Measurements from ENCODE around the gene CTCF. TPM values are rescaled to one million over a fixed set of nuclear protein-coding genes. Genes with fewer than 3 reads are reported as not detected.

CTCF gene
- total RNA-seq, 1 donor: 43.2 TPM

DNA sequence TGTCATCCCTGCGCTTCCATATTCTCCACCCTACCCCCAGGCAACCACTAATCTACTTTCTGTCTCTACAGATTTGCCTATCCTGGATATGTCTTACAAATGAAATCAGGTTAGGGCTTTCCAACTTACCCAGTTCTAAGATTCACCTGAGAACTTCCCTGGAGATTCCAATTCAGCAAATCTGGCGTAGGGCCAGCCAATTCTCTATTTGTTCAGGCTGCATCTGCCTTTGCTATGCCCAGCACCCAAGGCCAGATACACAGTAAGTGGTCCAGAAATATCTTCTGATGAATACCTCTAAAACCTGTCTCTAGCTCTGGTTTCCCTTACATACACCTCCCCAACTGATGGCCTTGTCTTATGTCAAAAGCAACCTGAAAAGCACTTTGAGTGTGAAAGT is 10.4 kb upstream of the CTCF start:
- H3K4me3 ChIP-seq (ENCODE audit: low read length): no peak overlapping the region
- no peaks in the 10 kb centered on the region for H3K9me3 ChIP-seq (ENCODE audit: low read depth, low read length)
- no peaks in the 10 kb centered on the region for H3K27me3 ChIP-seq (ENCODE audit: insufficient read depth, low read length)
- H3K4me1 ChIP-seq (ENCODE audit: insufficient read depth, low read length): peaks cover 85% of the 10 kb centered on the region

DNA sequence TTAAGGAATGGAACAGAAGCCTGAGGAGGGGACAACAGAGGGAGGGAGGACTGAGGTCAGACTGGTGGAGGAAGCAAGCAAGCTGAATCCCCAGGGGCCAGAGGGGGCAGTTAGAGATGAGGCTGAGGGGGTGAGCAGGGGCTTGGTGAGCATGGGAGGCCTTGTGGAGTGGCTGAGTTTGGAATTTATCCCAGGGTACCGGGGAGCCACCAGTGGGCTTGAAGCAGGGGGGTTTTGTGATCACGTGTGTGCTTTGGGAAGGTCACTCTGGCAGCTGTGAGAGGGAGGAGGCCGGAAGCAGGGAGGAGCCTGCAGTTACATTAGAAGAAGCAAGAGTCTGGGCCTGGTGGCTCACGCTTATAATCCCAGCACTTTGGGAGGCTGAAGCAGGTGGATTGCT is 9.8 kb upstream of the CTCF start:
- H3K4me3 ChIP-seq (ENCODE audit: low read length): no peak overlapping the region
- peaks cover 82% of the 10 kb centered on the region for H3K4me1 ChIP-seq (ENCODE audit: insufficient read depth, low read length)
- no peaks in the 10 kb centered on the region for H3K27me3 ChIP-seq (ENCODE audit: insufficient read depth, low read length)
- no peaks in the 10 kb centered on the region for H3K9me3 ChIP-seq (ENCODE audit: low read depth, low read length)

DNA sequence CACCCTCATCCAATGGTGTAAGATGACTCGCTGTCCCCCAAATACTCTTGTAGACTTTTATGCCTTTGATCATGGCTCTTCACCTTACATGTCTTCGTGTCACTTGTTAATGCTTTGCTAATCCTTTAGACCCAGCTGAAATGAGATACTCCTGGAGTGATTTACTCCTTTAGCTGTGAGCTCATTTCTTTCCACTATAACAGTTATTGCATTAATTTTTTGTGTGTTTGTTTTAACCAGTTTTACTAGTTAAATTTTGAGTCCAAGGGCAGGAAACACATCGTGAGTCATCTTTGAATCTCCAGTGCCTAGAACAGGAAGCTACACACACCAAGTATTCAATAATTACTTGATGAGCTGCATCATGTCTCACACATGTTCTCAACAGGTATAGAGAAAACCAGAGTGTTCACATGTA is 6.5 kb upstream of the CTCF start:
- Histone ChIP-seq H3K9me3 (ENCODE audit: low read depth, low read length) (no peaks in the 10 kb centered on the region), H3K4me3 (ENCODE audit: low read length) (no peak overlapping the region), H3K4me1 (ENCODE audit: insufficient read depth, low read length) (peaks cover 57% of the 10 kb centered on the region), H3K27me3 (ENCODE audit: insufficient read depth, low read length) (no peaks in the 10 kb centered on the region)

DNA sequence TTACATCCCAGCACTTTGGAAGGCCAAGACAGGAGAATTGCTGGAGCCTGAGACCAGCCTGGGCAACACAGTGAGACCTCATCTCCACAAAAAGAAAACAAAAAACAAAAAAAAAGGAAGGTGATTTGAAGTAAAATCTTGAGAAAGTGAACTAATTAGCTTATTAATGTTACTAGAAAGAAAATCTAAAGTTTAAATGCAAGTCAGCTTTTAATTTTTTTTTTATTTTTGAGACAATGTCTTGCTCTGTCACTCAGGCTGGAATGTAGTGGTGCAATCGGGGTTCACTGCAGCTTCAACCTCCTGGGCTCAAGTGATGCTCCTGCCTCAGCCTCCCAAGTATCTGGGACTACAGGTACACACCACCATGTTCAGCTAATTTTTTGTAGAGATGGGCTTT is 3.5 kb upstream of the CTCF start:
- H3K9me3 ChIP-seq (ENCODE audit: low read depth, low read length): no peaks in the 10 kb centered on the region
- no peaks in the 10 kb centered on the region for H3K27me3 ChIP-seq (ENCODE audit: insufficient read depth, low read length)
- no peak overlapping the region for H3K4me3 ChIP-seq (ENCODE audit: low read length)
- H3K4me1 ChIP-seq (ENCODE audit: insufficient read depth, low read length): peaks cover 46% of the 10 kb centered on the region

DNA sequence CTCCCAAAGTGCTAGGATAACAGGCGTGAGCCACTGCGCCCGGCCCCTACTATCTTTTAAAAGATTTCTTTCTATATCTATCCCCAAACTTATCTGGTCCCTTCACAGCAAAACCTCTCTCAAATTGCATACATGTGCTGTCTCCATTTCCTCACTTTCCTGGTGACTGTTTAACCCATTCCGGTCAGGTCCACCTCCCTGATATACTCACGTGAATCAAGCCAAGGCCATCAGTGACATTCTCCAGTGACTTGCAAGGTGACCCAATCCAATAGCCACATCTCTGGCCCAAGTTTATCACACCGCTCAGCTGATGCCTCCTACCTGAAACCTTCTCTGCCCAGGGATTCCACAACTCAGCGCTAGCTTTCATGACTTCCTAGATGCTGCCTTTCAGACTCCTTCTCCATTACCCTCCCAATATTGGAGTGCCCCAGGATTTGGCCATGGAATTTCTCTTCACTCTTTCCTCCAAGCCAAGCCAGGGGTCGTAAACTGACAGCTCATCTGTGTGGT is 1.4 kb upstream of the CTCF start:
- H3K9me3 ChIP-seq (ENCODE audit: low read depth, low read length): no peaks in the 10 kb centered on the region
- H3K27me3 ChIP-seq (ENCODE audit: insufficient read depth, low read length): no peaks in the 10 kb centered on the region
- H3K4me1 ChIP-seq (ENCODE audit: insufficient read depth, low read length): peaks cover 45% of the 10 kb centered on the region
- no peak overlapping the region for H3K4me3 ChIP-seq (ENCODE audit: low read length)

DNA sequence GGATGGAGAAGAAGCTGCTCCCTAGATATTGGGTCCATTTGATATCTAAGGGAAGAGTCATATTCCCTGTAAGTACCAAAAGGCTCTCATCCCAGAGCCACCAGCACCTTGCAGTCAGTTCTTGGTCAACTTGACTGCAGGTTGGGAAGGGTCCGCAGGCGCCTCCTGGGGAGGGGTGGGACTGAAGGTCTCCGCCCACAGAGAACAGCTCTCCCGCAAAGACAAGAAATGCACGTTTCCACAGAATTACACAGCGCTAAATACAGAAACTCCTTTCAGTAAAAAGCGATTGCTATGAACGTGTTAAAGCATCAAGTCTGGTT is 864 bp upstream of the CTCF start:
- Histone ChIP-seq H3K4me1 (ENCODE audit: insufficient read depth, low read length) (peaks cover 45% of the 10 kb centered on the region), H3K4me3 (ENCODE audit: low read length) (peak overlapping the region; percentile 54), H3K9me3 (ENCODE audit: low read depth, low read length) (no peaks in the 10 kb centered on the region)

DNA sequence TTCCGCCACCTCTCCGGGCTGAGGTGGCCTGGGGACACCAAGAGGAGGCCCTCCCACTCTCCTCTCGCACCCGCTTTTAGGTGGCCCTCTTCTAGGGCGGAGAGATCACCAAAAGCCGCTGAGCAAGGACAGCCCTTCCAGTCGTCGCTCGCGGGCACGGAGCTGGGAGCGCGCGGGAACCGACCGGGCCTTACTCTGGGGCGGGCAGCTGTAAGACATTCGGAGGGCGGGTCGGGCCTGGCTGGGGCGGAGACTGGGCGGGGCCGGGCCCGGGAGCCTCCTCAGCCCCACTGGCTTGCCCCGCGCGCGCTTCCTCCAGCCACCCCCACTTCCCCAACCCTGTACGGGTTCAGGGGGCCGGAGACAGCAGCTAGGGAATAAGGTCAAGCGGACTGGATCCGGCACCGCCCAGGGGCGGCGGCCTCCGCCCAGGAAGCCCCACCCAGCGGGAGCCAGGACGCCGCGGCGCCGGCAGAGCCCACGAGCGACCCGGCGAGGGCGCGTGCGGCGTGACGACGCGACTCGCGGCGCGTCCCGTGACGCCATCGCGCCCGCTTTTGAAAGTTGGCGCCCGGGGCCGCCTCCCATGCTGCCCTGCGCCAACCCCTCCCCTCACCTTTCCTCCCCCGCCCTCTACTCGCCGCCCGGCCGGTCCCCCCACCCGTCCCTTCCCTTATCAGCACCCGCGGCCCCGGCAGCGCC is 351 bp upstream of the CTCF start:
- Histone ChIP-seq H3K27me3 (ENCODE audit: insufficient read depth, low read length) (no peaks in the 10 kb centered on the region), H3K4me3 (ENCODE audit: low read length) (peak overlapping the region; percentile 69), H3K9me3 (ENCODE audit: low read depth, low read length) (no peaks in the 10 kb centered on the region), H3K4me1 (ENCODE audit: insufficient read depth, low read length) (peaks cover 45% of the 10 kb centered on the region)

More for the DNA sequence above, 864 bp upstream of the CTCF start:
- H3K27me3 ChIP-seq (ENCODE audit: insufficient read depth, low read length): no peaks in the 10 kb centered on the region

DNA sequence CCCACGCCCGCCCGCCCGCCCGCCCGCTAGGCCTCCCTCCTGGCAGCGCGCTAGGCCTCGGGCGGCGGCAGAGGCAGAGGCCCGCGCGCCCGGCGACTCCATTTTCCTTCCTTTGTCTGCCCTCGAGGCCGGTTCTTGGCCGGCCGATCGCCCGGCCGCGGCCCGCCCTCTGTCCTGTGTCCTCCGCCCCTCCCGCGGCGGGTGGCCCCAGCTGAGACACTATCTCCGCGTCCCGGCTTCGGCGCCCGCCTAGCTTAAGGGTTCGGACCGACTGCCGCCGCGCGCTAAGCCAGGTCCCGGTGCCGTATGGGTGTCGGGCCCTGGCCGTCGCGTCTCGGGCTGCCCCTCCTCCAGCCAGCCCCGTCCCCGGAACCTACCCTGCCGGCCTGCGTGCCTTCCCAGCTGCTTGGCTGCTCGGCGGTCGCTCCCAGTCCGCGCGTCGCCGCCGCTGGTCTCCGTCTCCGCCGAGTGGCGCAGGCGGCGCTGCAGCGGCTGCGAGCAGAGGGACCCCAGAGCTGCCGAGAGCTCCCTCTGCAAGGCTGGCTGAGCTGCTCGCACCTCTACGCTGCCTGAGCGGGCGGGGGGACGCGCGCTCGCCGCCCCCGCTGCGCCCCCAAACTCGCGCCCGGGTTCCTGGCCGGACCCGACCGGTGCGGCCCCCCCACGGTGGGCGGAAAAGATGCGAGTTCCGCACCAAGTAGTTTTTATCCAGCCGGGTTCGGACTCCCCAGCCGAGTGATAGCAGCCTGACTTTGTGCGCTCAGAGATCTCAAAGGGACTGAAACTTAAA is 787 bp downstream of the CTCF start:
- Histone ChIP-seq H3K9me3 (ENCODE audit: low read depth, low read length) (no peaks in the 10 kb centered on the region), H3K27me3 (ENCODE audit: insufficient read depth, low read length) (no peaks in the 10 kb centered on the region), H3K4me1 (ENCODE audit: insufficient read depth, low read length) (peaks cover 50% of the 10 kb centered on the region), H3K4me3 (ENCODE audit: low read length) (peak overlapping the region; percentile 69)

DNA sequence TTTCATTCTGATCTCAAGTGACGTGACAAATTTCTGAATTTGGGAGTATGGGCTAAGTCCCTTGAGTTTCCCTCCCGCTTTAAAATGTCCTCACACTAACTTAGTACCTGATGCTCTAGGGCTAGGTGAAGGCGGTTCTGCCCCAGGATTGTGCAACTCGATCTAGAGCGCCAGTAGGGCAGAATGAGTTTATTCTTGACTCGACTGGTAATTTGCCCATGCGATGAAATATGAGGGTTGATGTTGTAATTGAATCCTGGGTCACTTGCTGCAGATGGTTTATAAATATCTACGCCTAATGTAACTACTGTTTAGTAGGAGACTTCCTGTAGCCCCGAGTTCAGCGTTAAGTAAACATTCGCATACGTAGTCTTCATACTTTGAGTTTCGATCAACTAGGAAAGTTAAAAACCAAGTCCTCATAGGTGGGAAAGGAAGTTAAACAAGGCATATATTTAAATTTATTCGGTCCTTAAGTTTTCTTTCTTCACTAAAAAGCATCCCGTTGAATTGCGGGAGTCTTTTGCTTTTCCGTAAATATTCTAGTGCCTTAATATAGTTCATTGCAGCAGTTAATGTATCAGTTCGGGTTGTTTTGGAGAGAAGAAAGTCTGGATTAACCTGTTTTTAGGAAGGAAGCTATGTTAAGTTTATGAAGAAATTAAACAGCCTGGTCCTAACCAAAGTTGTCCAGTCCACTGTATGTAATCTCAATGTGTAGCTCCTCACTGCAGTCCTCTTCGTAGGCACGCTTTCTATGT is 1.6 kb downstream of the CTCF start:
- peaks cover 55% of the 10 kb centered on the region for H3K4me1 ChIP-seq (ENCODE audit: insufficient read depth, low read length)
- H3K4me3 ChIP-seq (ENCODE audit: low read length): peak overlapping the region; percentile 69
- no peaks in the 10 kb centered on the region for H3K27me3 ChIP-seq (ENCODE audit: insufficient read depth, low read length)

DNA sequence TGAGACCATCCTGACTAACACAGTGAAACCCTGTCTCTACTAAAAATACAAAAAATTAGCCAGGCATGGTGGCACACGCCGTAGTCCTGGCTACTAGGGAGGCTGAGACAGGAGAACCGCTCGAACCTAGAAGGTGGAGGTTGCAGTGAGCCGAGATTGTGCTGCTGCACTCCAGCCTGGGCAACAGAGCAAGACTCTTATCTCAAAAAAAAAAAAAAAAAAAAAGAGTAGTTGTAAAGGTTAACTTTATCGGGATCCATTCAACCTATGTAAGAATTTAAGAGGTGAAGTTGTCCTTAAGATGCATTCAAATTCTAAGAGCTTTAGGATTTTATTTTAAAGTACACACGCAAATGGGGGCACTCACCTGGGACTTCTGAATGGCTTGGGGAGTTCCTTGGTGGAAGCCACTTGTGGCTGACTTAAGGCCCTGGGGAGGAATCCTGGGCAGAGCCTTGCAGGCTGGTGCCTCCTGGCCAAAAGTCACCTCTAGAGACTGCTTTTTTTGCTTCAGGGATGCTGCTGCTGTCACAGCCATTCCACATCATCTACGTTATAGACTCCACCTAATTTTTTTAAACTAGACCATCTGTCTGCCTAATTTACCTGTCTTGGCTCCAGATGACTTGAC is 3.3 kb downstream of the CTCF start:
- peaks cover 53% of the 10 kb centered on the region for H3K4me1 ChIP-seq (ENCODE audit: insufficient read depth, low read length)

More for the DNA sequence above, 1.6 kb downstream of the CTCF start:
- H3K9me3 ChIP-seq (ENCODE audit: low read depth, low read length): no peaks in the 10 kb centered on the region

DNA sequence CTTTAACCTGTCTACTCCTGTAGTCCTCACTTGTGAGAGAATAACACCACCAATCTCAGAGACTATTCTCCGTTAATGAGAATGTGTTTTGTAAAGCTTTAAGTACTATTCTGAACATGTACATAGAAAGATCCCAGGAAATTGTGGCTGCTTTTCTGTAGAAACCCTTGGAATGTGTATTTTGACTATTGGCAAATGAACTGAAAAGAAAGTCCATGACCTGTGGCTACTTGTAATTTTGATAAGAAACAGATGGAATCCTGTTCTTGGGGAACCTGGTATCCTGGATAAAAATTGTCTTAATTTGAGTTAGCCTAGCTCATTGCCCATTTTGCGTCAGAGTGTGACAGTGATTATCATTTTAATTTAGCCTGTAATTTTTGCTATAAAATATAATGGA is 9.1 kb downstream of the CTCF start:
- no peak overlapping the region for H3K4me3 ChIP-seq (ENCODE audit: low read length)
- H3K27me3 ChIP-seq (ENCODE audit: insufficient read depth, low read length): no peaks in the 10 kb centered on the region
- H3K4me1 ChIP-seq (ENCODE audit: insufficient read depth, low read length): peaks cover 17% of the 10 kb centered on the region
- H3K9me3 ChIP-seq (ENCODE audit: low read depth, low read length): no peaks in the 10 kb centered on the region

More for the DNA sequence above, 3.3 kb downstream of the CTCF start:
- Histone ChIP-seq H3K9me3 (ENCODE audit: low read depth, low read length) (no peaks in the 10 kb centered on the region), H3K4me3 (ENCODE audit: low read length) (no peak overlapping the region), H3K27me3 (ENCODE audit: insufficient read depth, low read length) (no peaks in the 10 kb centered on the region)

DNA sequence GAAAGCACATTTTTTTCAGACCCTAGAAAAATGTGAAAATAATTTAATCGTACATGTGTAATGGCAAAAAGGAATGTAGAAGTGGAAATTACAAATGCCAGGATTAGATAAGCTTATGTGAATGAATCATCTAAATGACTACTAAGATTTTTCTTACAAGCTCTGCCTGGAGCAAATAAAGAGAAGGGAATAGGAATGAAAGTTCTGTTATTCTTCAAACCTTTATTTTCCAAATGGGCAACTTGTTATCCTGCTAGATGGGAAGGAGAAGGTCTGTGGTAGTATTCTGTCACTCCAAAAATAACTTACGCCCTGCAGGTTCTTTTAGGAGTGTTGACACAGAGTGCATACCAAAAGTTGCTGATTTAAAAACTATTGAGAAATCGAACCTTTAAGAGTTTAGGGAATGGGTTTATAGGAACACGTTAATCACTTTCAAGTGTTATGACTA is 9.7 kb downstream of the CTCF start:
- no peaks in the 10 kb centered on the region for H3K9me3 ChIP-seq (ENCODE audit: low read depth, low read length)
- H3K4me3 ChIP-seq (ENCODE audit: low read length): no peak overlapping the region
- H3K4me1 ChIP-seq (ENCODE audit: insufficient read depth, low read length): peaks cover 11% of the 10 kb centered on the region
- H3K27me3 ChIP-seq (ENCODE audit: insufficient read depth, low read length): no peaks in the 10 kb centered on the region

DNA sequence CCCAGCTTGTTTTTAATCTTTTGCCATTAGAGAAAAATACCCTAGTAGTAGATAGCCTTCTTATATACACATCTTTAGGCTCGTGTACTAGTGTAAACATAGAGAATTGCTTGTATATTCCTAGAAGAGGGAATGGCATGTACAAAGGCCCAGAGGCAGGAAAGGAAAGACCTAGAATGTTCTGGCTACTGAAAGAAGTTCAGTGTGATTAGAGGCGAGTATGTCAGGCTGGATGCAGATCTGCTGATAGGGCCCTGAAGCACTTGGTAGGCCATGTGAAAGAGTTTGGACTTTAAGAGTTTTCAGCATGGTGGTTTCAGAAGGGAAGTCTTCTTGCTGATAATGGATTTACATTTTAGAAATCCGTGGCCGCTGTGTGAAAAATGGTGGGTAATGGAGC is 17.4 kb downstream of the CTCF start:
- Histone ChIP-seq H3K4me1 (ENCODE audit: insufficient read depth, low read length) (no peaks in the 10 kb centered on the region), H3K4me3 (ENCODE audit: low read length) (no peak overlapping the region), H3K27me3 (ENCODE audit: insufficient read depth, low read length) (no peaks in the 10 kb centered on the region), H3K9me3 (ENCODE audit: low read depth, low read length) (no peaks in the 10 kb centered on the region)

DNA sequence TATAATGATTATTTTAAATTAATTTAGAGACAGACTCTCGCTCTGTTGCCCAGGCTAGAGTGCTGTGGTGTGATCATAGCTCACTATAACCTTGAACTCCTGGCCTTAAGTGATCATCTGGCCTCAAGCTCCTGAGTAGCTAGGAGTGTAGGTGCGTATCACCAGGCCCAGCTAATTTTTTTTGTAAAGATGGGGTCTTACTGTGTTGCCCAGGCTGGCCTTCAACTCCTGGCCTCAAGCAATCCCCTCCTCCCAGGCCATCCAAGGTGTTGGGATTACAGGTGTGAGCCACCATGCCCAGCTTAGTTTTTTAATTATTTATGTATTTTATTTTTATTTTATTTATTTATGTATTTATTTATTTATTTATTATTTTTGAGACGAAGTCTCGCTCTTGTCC is 17.9 kb downstream of the CTCF start:
- Histone ChIP-seq H3K9me3 (ENCODE audit: low read depth, low read length) (no peaks in the 10 kb centered on the region), H3K4me3 (ENCODE audit: low read length) (no peak overlapping the region), H3K4me1 (ENCODE audit: insufficient read depth, low read length) (no peaks in the 10 kb centered on the region), H3K27me3 (ENCODE audit: insufficient read depth, low read length) (no peaks in the 10 kb centered on the region)

DNA sequence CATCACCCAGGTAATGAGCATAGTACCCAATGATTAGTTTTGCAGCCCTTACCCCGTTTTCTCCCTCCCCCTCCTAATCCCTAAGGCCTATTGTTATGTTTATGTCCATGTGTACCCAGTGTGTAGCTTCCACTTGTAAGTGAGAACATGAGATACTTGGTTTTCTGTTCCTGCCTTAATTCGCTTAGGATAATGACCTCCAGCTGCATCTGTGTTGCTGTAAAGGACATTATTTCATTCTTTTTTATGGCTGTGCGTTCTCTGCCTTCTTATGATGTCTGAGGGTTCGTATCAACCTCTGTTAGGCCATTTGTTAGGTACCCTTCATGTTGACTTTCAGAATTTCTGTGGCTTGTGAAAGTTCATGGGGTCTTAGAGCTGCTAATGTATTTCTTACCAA is 31.0 kb downstream of the CTCF start:
- H3K9me3 ChIP-seq (ENCODE audit: low read depth, low read length): no peaks in the 10 kb centered on the region
- H3K4me3 ChIP-seq (ENCODE audit: low read length): no peak overlapping the region
- H3K4me1 ChIP-seq (ENCODE audit: insufficient read depth, low read length): peaks cover 10% of the 10 kb centered on the region
- H3K27me3 ChIP-seq (ENCODE audit: insufficient read depth, low read length): no peaks in the 10 kb centered on the region

Measured in mononuclear cell (primary cell).